Endothelial cell of umbilical vein (primary cell): Measurements from ENCODE around the gene DLAT.

Source experiments
- CTCF ChIP-seq, 2 donors: IDR thresholded peaks; 1 replicate in 1 of 2; 2 replicates in 1 of 2; pipeline ENCODE4 v1.5.1; 2011; ENCODE audit warnings: low read length in 2 of 2, mild to moderate bottlenecking in 2 of 2, moderate library complexity in 2 of 2, control low read depth in 1 of 2, inconsistent platforms in 1 of 2, low read depth in 1 of 2; ENCODE audit not compliant: insufficient read depth in 1 of 2; ENCODE audit errors: extremely low read depth in 1 of 2
- EZH2 ChIP-seq: IDR thresholded peaks from 2 replicates; pipeline ENCODE4 v1.6.1; 2012; ENCODE audit warnings: borderline replicate concordance, low read depth, mild to moderate bottlenecking, moderate library complexity, low read length, inconsistent platforms; ENCODE audit not compliant: severe bottlenecking
- FOS ChIP-seq: IDR thresholded peaks from 2 replicates; pipeline ENCODE4 v1.6.1; 2011; ENCODE audit warnings: mild to moderate bottlenecking, low read length, moderate library complexity, borderline replicate concordance; ENCODE audit not compliant: insufficient read depth
- GATA2 ChIP-seq: IDR thresholded peaks from 2 replicates; pipeline ENCODE4 v1.7.0; 2011; ENCODE audit warnings: low read depth, mild to moderate bottlenecking, moderate library complexity, mixed read lengths, low read length; ENCODE audit not compliant: insufficient read length, insufficient read depth
- JUN ChIP-seq: IDR thresholded peaks from 2 replicates; pipeline ENCODE4 v1.6.1; 2011; ENCODE audit warnings: borderline replicate concordance, low read depth; ENCODE audit not compliant: insufficient read length, insufficient read depth
- MAX ChIP-seq: IDR thresholded peaks from 2 replicates; pipeline ENCODE4 v1.6.1; 2011; ENCODE audit not compliant: insufficient read depth, insufficient read length
- MYC ChIP-seq: IDR thresholded peaks from one replicate; pipeline ENCODE4 v1.6.1; 2011; ENCODE audit warnings: mild to moderate bottlenecking, low read depth, low read length
- POLR2A ChIP-seq: IDR thresholded peaks from 2 replicates; pipeline ENCODE4 v1.6.1; 2012; ENCODE audit warnings: low read depth, mild to moderate bottlenecking, control low read depth, low read length
- POLR2AphosphoS5 ChIP-seq: IDR thresholded peaks from 2 replicates; pipeline ENCODE4 v1.6.1; 2012; ENCODE audit warnings: low read depth, mild to moderate bottlenecking, control low read depth, low read length, moderate library complexity; ENCODE audit not compliant: insufficient read depth

GRCh38 chr11:112062923-112063322 lies 37.7 kb downstream of the DLAT start:
- TF ChIP-seq CTCF (IDR thresholded peaks at IDR 0.05; ENCODE audit: extremely low read depth in 1 of 2, insufficient read depth in 1 of 2, low read depth in 1 of 2, low read length in 2 of 2) (no peak), POLR2A (no peak), EZH2 (no peak), MAX (no peak), JUN (no peak), FOS (no peak), GATA2 (no peak), POLR2AphosphoS5 (no peak), MYC (no peak)
